GM18519 (cell line): ENCODE data around the gene SDHC.

Experiments used
- ATAC-seq: cut with Tn5 transposase; IDR thresholded peaks from one replicate; pipeline ENCODE4 v1.9.1; 2021; ENCODE audit warnings: mild to moderate bottlenecking, moderate library complexity; ENCODE audit not compliant: unreplicated experiment, low FRiP score

SDHC gene, protein sequence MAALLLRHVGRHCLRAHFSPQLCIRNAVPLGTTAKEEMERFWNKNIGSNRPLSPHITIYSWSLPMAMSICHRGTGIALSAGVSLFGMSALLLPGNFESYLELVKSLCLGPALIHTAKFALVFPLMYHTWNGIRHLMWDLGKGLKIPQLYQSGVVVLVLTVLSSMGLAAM

DNA sequence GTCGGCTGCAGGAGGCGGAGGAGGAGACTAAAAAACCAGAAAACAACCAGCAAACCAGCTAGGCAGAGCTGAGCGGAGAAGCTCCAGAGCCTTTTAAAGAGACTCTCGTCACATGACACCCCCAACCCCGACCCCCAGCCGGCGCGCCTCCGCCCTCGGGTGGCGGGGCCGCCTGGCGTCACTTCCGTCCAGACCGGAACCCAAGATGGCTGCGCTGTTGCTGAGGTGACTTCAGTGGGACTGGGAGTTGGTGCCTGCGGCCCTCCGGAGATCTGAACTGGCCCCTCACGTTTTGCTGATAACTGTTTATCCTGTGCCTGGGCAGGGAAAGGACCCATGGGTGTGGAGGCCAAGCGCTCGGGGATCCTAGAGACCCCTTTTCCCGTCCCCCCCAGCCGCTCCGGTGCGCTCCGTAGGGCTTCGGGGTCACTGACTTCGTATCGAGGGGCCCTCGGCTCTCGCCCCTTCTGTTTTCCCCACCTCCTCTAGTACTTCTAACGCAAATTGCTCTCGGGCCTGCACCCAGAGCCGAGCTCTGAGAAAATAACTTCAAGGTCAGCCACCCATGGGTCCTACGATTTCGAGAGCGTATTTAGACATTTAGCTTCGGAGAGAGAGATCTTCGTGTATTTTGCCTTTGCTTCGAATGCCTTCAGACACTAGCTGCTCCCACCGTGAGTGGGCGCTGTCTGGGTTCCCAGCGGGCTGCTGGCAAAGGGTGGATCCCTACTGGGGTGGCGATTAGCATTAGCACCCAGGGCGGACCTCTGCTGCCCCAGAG is at the start of gene SDHC:
SDHC (plus strand) TSS at position 181 of the 781 bp plus-strand sequence; CDS start at position 206, 25 bp downstream.
- ATAC-seq, result peak; percentile 87

GRCh38 chr1:161265305-161265704 is 48.9 kb upstream of the SDHC start:
- ATAC-seq, result no peak

DNA sequence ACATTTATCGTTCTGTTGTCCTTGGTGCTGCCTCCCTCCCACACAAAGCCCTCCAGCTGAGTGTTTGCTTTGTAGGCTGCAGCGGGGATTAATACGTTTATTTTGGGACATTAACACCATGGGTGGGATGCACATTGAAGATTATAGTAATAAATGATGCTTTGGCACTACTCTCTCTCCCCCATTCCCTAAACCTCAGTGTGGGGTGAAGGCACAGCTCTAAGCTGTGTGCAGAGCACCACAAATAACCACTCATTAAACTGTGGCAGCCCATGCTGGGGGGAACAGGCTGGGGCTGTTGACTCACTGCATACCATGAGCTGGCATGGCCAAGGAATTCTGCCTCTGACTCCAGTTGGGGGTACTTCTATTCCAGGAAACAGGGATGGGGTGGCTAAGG is 48.0 kb upstream of the SDHC start:
- ATAC-seq, result no peak

DNA sequence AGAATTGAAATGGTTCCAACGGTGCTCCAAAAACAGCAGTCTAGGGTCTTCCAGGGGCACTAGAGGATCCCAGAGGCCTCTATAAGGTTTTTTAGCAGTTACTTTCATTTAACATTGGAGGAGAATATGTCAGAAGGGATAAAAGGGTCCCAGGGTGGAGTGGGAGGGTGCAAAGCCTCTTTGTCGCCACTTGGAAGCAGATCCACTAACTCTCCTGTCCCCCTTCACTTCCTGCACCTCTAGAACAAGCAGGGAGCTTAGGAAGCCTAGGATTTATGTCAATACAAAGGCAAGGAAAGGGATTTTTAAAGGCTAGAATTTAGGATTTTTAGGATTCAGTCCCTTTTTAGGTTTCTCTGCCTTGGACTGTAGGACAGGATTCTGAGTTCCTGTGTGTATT is 47.3 kb upstream of the SDHC start:
- ATAC-seq, result no peak

- no peak for ATAC-seq
Measured at GRCh38 chr1:161267321-161267720, 46.9 kb upstream of the SDHC start.

- ATAC-seq, result no peak
Measured at GRCh38 chr1:161273402-161273801, 40.8 kb upstream of the SDHC start.

DNA sequence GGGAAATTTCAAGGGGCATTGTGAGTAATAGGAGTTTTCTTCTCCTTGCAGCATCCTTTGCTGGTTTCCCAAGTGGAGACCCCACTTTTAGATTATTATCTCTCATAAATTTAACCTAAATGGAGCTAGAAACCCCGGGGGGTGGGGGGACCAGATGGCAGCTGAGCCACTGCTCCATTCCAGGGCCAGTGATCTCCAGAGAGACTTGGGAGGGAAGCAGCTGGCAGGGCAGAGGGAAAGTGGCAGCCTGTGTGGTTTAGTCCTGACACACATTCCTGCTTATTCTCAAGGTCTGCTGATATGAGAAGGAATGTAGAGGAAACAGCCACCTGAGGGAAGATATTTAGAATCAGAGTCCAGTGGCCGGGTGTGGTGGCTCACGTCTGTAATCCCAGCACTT is 39.3 kb upstream of the SDHC start:
- ATAC-seq, result no peak

GRCh38 chr1:161282991-161283390 is 31.2 kb upstream of the SDHC start:
- ATAC-seq, result no peak

DNA sequence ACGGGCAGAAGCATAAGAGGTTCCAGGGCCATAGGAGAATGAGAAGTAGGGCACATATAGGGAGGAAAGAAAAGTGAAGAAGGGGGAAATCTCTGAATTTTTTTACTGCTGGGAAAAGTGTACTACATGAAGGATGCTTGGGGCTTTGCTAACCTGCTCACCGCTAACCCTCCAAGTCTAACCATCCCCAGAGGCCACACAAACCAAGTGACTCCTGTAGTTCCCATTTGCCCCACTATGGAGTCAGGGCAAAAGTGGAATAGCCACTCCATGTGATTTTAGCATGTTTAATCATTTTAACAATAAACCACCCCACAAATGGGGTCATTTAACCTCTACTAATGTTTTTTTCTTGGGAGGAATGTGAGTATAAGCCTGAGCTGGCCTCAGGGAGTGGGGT is 29.1 kb upstream of the SDHC start:
- no peak for ATAC-seq

DNA sequence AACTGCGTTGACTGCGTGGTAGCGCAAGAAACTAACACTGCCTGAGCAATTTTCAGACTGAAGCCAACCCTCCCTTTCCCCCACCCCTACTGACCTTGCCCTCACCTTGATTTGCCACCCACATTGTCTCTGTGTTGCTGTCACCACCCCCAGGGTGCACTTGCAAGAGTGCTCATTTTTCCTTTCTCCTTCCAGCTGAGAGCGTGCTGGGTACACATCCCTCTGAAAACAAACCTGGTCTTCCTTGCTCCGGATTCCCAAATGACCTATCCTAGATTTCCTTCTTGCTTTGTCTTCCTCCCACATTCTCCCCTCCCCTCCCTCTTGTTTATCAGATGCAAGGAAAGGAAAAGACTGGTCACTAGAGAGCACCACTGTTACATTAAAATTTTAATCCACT is 28.7 kb upstream of the SDHC start:
- no peak for ATAC-seq

GRCh38 chr1:161287482-161288054 is 26.6 kb upstream of the SDHC start:
- ATAC-seq, result no peak

DNA sequence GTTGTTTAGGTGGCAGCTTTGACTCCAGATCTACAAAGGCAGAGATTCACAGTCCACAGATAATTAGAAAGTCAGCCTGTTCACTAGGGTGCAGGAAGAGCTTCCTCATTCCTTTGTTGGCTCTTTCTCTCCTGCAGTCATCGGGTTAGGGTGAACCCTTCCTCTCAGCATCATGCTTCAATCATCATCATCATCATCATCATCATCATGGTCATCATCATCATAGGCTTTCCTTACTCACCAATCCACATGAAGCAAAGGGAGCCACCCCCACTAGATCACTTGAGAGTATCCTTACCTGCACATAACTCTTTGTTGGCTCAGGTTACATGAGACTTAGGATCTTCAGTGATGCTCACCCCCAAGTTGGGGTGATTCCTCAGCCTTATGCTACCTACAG is 23.4 kb upstream of the SDHC start:
- no peak for ATAC-seq

GRCh38 chr1:161297415-161297814 is 16.8 kb upstream of the SDHC start:
- no peak for ATAC-seq

GRCh38 chr1:161298116-161298515 is 16.1 kb upstream of the SDHC start:
- no peak for ATAC-seq

- no peak for ATAC-seq
Measured at GRCh38 chr1:161299347-161299746, 14.8 kb upstream of the SDHC start.

GRCh38 chr1:161300478-161300877 is 13.7 kb upstream of the SDHC start:
- no peak for ATAC-seq

- no peak for ATAC-seq
Measured at GRCh38 chr1:161304927-161305866, 9.0 kb upstream of the SDHC start.

DNA sequence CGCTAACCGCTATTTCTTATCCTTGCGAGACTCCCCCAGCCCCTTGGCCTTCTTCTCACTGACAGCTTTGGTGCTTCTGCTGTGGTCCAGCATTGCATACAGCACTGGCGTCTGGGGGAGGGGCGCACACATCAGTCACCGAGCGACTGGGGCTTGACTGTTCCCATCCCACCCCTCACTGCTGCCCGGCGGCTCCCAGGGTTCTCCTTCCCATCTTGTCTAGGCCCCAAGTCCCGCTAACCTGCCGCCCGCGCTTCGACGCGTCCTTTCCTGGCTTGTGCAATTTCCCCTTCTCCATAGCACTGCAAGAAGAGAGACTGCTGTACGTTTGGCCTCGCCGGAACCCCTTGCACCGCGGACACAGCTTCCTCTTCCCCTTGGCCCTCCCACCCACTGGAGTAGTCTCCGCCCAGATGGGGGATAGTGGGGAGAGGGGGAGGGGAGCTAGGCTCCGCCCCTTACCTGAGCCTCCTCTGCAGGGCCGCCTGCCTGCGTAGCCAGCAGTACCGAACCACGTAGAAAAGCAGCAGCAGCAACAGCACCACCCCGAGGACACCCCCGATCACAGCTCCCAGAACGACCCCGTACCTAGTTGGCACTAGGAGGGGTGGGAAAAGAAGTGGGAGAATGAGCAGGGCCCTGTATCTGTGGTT is 8.2 kb upstream of the SDHC start:
- ATAC-seq, result peak; percentile 41

- ATAC-seq, result no peak
Measured at GRCh38 chr1:161307230-161307768, 6.9 kb upstream of the SDHC start.
